Gastrocnemius medialis (tissue), 4 donors: ENCODE data around the gene KDM5C.
A peak's percentile ranks its signal among the peaks of the same experiment; 100 is the strongest.

Experiments
- CTCF ChIP-seq, 5 experiments: fragments of 450-650 bp in 3 of 5; fragments of 200-600 bp in 2 of 5; sonication (generic) in 2 of 5; IDR thresholded peaks in 4 of 5; conservative IDR thresholded peaks in 1 of 5; 1 replicate in 4 of 5; 2 replicates in 1 of 5; pipeline ENCODE4 v1.5.1; 2016 to 2019; ENCODE audit warnings: antibody characterized with exemption in 5 of 5, mild to moderate bottlenecking in 3 of 5, moderate library complexity in 3 of 5
- POLR2A ChIP-seq, 2 donors: fragments of 450-650 bp; IDR thresholded peaks; one replicate each; pipeline ENCODE4 v1.6.1; 2017; ENCODE audit warnings: antibody characterized with exemption in 2 of 2, mild to moderate bottlenecking in 2 of 2, moderate library complexity in 2 of 2

- TF ChIP-seq CTCF (IDR thresholded peaks at IDR 0.05 in 4 of 5, conservative IDR thresholded peaks at IDR 0.05 in 1 of 5), result no peak
- peak; percentile 32 to 53 for TF ChIP-seq POLR2A (IDR thresholded peaks at IDR 0.05)
These were observed 800 bp downstream of the KDM5C start for GRCh38 chrX:53223955-53224859.
